NCI-H524 (cell line): Measurements from ENCODE around the gene NELFCD.
"Not testable (repeated sequence)": the region's sequence is repeated elsewhere in the genome, so short reads cannot be mapped to it uniquely, and the experiment has no call there.

Experiments used
- DNase-seq, 2 experiments: peaks; one replicate each; lab custom pipeline; 2025; lab: John Stamatoyannopoulos, UW

Gene NELFCD, protein sequence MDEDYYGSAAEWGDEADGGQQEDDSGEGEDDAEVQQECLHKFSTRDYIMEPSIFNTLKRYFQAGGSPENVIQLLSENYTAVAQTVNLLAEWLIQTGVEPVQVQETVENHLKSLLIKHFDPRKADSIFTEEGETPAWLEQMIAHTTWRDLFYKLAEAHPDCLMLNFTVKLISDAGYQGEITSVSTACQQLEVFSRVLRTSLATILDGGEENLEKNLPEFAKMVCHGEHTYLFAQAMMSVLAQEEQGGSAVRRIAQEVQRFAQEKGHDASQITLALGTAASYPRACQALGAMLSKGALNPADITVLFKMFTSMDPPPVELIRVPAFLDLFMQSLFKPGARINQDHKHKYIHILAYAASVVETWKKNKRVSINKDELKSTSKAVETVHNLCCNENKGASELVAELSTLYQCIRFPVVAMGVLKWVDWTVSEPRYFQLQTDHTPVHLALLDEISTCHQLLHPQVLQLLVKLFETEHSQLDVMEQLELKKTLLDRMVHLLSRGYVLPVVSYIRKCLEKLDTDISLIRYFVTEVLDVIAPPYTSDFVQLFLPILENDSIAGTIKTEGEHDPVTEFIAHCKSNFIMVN

DNA sequence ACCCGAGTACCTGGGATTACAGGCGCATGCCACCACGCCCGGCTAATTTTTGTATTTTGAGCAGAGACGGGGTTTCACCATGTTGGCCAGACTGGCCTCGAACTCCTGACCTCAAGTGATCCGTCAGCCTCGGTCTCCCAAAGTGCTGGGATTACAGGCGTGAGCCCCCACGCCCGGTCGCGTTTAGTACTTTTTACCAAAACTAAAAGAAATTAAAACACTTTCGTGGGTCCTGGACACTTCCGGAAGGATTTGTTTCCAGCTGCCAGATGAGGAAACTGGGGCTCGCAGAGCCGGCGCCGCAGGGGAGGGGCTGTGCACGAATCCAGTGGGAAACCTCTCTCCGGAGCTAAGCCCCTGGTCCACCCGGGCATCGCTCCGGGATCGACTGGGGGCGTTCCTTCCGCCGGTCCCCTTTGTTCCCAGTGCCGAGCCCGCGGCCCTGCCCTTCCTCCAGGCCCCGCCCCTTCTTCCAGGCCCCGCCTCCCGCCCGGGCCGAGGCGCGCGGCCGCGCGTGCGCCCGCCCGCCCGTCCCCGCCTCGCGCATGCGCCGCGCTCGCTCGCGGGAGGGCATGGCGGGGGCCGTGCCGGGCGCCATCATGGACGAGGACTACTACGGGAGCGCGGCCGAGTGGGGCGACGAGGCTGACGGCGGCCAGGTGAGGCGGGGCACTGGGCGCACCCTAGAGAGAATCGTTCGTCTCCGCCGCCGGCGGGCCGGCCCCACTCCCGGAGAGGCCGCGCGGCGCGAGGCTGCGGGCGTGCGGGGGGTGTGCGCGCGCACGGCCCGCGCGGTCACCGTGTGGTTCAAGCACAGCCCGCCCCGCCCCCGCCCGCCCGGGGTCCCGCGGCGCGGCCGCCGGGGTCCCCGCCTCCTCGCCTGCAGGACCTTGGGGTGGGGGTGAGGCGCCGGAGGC lies at the start of gene NELFCD:
Gene NELFCD (plus strand): TSS at position 546 of the 917 bp plus-strand sequence. CDS start 54 bp downstream, at position 600.
- peak; percentile 80 to 84 for DNase-seq

DNA sequence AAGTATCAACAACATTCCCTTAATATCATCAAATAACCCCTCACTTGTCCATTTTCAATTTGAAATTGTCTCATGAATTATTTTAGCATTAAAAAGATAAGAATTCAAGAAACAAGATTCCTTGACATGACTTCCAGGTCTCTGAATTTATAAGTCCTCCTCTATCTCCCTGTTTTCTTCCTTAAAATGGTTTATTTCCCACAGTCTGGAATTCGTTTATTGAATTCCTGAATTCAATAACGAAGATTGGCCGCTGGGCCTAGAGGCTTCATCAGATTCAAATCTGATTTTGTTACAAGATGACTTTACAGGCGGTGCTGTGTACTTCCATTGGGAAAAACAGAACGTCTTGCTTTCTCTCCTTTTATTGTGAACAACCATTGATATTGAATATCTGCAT lies 48.9 kb upstream of the NELFCD start:
- no peak for DNase-seq

DNA sequence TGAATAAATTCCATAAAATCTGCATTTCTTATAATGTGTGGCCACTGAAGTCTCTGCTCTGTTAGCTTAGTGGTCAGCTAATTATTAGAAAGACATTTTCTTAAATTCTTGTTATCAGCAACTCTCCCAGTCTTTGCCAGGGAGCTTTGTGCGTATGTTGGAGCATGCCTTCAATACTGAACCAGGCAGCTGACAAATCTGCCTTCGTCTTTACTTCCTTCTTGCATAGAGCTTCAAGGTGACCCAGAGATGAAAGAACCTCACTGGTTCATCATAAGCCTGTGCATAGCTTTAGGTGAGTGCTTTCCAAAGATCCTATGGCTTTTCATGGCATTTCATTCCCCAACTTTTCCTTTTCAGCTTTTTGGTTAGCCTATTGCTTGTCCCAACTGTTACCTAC lies 43.0 kb upstream of the NELFCD start:
- no peak for DNase-seq

DNA sequence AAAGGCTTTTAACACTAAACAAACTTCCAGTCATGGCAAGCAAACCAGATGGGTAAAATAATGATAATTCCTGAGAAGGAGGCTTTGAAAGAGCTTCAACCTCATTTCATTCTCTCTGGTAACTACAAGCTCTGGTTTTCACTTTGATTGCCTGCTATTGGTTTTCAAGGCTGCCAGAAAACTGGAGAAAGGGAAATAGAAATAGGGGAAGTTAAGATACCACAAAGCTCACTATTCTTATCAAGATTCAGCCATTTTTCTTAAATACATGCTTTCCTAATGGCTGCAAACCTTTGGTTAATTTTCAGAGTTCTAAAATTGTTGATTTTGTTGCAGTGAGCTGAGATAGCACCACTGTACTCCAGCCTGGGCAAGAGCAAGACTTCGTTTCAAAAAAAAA lies 42.5 kb upstream of the NELFCD start:
- no peak for DNase-seq

DNA sequence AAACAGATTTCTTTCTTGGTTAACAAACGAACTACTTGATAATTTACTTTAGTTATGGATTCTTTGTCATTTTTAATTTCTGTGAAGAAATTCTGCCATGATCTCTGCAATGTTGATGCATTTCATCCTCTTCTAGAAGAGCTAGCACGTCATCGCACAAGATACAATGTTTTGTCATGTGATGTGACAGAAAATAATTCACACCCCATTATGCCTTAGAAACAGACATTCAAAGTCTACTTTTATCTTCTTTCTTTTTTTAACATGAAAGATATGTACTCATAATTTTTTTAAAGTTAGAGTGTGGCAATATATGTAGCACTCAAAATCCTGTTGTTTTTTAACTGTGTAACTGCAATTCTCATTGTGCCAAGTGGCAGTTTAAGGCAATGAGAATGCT lies 39.6 kb upstream of the NELFCD start:
- no peak for DNase-seq

DNA sequence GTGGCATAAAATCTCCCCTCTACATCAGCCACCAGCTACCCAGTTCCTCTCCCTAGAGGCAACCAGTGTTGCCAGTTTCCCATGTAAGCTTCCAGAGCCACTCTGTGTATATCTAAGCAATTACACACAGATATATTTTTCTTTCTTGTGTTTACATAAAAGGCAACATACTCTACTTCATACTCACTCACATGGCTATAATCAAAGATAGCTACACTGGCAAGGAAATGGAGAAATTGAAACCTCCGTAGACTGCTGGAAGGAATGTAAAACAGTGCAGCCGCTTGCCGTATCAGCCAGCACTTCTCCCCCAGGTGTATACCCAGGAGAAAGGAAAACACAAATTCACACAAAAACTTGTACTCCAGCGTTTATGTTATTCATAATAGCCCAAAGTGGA lies 38.5 kb upstream of the NELFCD start:
- no peak for DNase-seq

DNA sequence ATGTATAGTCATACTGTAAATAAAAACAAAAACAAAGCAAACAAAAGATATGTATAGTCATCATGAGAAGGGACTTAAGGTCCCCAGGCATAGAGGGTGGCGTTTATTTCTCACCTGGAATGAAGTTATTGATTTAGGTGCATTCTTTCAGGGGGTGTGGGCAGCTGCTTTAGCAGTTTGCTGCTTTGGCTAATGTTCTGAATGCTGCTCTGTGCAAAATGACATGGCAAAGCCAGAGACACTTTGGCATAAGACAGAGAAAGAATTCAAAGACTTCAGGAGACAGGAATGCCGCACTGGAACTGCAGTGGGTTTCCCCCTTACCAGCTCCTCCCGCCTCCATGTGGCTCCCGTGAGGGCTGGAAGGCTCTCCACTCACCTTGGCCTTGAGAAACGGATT lies 36.4 kb upstream of the NELFCD start:
- DNase-seq: no peak

DNA sequence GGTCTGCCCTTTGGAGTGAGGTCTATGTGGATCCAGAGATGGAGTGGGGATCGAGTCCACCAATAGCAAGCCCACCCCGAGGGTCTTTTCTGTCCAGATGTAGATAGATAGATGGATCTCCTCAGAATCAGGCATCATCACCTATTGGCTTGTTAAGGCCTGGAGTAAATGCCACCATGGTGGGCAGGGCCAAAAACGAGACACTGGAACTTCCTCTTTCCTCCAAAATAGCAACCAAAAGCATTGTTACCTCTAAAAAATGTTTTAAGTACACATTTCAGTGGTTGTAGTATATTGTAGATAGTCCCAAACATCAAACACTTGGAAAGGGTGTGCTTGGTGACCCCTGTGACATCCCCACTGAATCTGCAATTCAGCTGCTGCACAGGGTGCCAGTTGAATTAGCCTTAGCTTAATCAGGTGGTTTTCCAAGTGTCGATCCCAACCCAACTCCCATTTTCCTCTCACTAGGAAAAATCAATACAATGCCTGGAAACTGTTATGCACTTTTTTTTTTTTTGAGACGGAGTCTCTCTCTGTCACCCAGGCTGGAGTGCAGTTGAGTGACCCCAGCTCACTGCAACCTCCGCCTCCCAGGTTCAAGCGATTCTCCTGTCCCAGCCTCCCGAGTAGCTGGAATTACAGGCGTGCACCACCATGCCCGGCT lies 35.0 kb upstream of the NELFCD start:
- DNase-seq: no peak

DNA sequence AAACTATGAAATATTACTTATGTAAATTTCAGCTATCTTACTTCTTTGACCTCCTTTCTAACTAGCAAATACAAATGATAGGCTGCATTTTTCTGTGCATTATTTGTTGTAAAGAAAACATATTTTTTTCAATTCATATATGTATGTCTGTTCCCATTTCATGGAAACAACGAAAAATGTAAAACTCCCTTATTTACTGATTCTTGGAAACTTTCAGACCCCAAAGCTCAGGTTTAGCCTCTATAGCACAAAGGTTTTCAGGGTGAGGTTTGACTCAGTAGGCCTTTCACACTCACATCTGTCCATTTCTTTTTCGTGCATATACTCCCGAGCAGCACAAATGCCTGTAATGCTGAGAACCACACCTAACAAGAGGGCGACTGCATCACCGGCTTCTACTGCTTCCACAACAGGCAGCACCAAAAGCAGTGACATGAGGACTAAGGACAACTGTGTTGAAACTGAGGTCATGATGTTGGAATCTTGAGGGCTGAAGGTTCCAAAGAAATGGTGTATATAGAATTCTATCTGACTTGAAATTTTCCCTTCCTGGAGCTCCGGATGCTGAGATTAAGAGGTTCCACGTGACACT lies 33.2 kb upstream of the NELFCD start:
- DNase-seq: not testable (repeated sequence)

DNA sequence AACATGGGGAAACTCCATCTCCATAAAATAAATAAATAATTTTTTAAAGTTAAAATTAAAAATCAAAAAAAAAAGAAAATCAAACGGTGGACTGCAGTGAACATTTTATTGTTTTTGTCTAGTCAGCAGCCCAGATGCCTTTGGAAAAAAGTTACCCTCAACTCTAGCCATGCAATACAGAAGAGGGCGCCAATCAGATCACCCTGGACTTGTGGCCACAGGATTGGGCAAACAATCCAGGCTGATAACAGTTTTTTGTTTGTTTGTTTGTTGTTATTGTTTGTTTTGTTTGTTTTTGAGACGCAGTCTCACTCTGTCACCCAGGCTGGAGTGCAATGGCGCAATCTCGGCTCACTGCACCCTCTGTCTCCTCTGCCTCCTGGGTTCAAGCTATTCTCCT lies 30.5 kb upstream of the NELFCD start:
- DNase-seq: no peak

DNA sequence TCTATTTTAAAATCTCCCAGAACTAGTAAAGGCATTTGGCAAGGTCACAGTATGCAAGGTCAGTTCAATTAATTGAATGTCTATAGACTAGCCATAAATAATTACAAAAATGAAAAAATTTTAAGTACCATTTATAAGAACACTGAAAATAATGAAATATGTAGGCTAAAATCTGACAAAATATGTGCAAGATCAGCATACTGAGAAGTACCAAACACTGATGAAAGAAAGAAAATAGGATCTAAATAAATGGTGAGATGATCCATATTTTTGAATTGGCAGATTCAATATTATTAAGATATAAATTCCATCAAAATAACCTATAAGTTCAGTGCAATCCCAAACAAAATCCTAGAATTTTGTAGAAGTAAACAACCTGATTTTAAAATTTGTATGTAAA lies 28.0 kb upstream of the NELFCD start:
- no peak for DNase-seq

DNA sequence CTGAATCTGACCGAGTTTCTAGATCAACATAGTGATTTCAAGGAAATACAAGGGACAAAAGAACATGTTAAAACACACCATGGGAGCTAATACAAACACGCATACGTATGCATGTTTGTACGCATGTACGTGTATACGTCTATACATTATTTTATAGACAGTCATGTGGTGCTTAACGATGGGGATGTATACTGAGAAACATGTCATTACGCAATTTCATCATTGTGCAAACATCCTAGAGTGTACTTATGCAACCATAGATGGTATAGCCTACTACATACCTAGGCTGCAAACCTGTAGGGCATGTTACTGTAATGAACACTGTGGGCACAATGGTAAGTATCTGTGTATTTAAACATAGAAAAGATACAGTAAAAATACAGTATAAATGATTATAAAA lies 25.0 kb upstream of the NELFCD start:
- no peak for DNase-seq

DNA sequence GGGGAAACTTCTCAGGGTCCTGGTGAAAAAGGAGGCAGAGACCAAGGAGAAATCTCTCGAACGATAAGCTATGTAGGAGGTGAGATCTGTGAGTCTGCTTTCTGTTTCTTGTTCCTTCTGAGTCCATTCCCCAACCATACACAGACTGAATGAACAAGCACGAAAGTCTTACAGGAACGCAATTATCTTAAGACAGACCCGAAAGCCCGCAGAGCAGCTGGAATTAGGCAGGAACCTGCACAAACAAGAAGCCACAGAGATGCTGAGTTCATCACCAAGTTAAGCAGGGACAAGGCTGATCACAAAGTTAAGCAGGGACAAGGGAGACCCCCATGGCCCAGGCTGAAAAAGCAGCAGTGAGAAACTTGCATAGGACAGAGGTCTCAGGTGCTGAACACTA lies 21.4 kb upstream of the NELFCD start:
- no peak for DNase-seq

DNA sequence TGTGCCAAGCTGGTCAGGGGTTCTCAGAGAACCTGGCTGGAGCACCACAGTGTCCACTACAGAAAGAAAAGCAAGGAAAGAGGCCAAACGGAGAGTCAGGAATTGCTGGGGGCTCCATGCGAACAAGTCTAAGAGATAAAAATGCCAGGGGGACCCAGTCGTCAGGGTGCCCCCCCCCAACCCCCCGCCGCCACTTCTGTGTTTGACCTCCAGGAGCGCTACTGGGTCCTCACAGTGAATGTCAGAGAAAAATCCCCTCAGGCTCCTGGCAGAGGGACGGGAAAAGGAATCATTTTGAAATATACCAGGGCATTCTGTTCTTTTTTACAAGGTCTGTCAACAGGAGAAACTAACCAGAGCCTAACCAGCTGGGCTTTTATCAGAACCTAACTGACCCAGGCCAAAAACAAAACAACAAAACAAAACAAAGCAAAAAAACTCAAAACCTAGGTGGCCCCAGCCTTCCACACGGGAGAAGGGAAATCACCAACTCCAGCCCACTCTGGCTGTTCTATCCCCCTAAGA lies 17.9 kb upstream of the NELFCD start:
- DNase-seq: no peak

DNA sequence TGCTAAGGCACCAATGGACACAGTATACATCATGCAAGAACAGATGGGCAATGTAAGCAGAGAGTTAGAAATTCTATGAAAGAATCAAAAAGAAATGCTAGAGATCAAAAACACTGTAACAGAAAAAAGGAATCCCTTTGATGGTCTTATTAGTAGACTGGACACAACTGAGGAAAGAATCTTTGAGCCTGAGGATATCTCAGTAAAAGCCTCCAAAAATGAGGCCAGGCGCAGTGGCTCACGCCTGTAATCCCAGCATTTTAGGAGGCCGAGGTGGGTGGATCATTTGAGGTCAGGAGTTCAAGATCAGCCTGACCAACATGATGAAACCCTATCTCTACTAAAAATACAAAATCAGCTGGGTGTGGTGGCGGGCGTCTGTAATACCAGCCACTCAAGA lies 17.1 kb upstream of the NELFCD start:
- DNase-seq: not testable (repeated sequence)

DNA sequence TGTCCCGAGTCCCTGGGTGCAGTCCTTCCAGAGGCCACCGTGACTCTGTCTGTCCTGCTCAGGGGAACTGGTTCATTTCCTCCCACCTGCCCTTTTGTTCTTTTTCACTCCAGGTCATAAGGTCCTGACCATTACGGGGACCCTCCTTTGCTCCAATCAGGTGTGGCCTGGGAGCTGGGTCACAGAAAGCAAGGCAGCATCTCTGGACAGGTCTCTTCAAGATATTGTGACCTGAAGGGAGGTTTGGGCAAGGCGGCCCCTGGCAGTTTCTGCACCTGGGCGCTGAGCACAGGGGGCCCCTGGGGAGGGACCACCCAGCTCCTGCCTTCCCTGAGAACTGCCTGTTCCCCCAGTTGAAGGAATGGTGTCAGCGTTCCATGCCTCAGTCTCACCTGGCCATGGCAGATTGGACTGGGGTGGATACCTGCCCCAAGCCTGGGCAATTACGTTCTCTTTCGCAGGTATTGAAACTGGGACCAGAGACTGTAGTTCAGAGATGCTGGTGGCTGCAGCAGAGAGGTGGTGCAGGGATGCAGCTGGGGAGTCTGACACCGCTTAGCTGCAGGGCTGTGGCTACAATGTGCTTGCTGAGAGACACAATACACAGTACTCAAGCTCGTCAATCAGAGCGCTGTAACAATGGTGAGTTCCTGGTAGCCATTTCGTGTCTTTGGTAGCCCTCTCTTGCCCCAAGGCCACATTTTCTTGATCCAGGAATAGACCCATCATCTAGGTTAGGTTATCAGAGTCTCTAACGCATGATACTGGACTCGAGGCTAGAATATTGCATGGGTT lies 15.6 kb upstream of the NELFCD start:
- no peak for DNase-seq

DNA sequence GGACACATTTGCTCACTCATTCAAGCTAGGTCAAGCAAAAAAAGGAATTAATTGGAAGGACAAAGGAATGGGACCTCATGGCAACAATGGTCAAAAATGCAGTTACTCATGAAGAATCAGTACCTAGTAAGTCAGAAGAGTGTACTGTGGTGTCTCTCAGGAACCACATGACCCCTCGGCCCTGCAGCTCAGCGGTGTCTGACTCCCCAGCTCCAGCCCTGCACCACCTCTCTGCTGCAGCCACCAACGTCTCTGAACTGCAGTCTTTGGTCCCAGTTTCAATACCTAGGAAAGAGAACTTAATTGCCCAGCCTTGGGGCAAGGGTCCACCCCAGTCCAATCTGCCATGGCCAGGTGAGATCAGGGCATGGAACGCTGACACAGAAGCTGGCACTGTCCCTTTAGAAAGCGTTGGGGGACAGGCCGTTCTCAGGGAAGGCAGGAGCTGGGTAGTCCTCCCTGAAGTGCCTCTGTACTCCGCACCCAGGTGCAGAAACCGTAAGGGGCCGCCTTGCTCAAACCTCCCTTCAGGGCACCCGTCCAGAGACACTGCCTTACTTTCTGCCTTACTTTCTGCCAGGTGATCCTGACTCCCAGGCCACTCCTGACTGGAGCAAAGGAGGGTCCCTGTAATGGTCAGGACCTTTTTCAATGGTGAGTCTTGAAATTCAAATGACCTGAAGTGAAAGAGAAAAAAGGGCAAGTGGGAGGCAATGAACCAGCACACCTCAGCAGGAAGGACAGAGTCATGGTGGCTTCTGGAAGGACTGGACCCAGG lies 13.2 kb upstream of the NELFCD start:
- DNase-seq: no peak

DNA sequence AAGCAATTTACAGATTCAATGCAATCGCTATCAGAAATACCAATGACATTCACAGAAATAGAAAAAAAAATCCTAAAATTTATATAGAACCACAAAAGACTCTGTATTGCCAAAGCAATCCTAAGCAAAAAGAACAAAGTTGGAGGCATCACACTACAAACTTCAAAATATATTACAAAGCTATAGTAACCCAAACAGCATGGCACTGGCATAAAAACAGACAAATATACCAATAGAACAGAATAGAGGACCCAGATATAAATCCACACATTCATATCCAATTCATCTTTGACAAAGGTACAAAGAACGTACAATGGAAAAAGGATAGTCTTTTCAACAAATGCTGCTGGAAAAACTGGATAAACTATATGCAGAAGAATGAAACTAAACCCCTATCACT lies 11.6 kb upstream of the NELFCD start:
- no peak for DNase-seq

DNA sequence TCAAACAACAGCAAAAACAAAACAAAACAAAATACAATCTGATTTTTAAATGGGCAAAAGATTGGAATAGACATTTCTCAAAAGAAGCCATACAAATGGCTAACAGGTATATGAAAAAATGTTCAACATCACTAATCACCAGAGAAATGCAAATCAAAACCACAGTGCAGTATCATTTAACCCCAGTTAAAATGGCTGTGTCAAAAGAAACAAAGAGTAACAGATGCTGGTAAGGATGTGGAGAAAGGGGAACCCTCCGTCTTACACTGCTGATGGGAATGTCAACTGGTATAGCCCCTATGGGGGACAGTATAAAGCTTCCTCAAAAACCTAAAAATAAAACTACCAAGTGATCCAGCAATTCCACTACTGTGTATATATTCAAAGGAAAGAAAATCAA lies 10.9 kb upstream of the NELFCD start:
- DNase-seq: no peak

DNA sequence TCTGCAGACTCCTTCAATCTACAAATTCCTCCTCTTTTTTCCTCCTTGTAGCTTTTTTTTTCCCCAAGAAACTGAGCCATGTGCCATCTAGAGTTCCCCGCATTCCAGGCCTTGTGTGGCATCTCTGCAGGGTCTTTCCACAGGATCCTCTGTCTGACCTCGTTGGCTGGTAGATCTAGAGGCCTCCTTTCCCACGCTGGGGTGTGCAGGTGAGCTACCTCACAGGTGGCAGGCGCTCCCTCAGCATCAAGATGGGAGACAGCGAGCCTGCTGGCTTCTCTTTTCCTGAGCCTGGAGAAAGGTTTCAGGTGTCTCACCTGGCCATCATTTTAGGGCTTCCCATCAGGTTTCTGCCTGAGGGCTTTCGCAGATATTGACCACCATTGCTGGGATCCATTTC lies 9.6 kb upstream of the NELFCD start:
- no peak for DNase-seq
